NB4 (cell line): Measurements from ENCODE around the gene IVL.

ENCODE experiments used
- CTCF ChIP-seq: IDR thresholded peaks from one replicate; pipeline ENCODE4 v1.5.1; 2012; ENCODE audit warnings: low read depth, low read length
- MAX ChIP-seq: IDR thresholded peaks from 2 replicates; pipeline ENCODE4 v1.6.1; 2011; ENCODE audit warnings: low read depth, low read length
- MYC ChIP-seq: IDR thresholded peaks from 2 replicates; pipeline ENCODE4 v1.6.1; 2011; ENCODE audit warnings: low read depth, low read length
- POLR2A ChIP-seq: IDR thresholded peaks from 2 replicates; pipeline ENCODE4 v1.6.1; 2011; ENCODE audit warnings: mild to moderate bottlenecking; ENCODE audit not compliant: insufficient read length; ENCODE audit errors: extremely low read depth

GRCh38 chr1:152876827-152877226 lies 31.5 kb upstream of the IVL start:
- TF ChIP-seq CTCF (no peak), MAX (no peak), POLR2A (no peak), MYC (no peak)
